HG02588 (cell line): ENCODE data around the gene EYS.
"Not testable (repeated sequence)": the region's sequence is repeated elsewhere in the genome, so short reads cannot be mapped to it uniquely, and the experiment has no call there.

Experiments
- ATAC-seq: cut with Tn5 transposase; IDR thresholded peaks from one replicate; pipeline ENCODE4 v1.9.1; 2021; ENCODE audit warnings: mild to moderate bottlenecking, moderate library complexity; ENCODE audit not compliant: unreplicated experiment

The EYS gene

GRCh38 chr6:65469650-65470049 lies 237.4 kb downstream of the EYS start:
- ATAC-seq: no peak

GRCh38 chr6:65468307-65468706 lies 238.7 kb downstream of the EYS start:
- ATAC-seq: no peak

- ATAC-seq: no peak
Measured at GRCh38 chr6:65461121-65461520, 245.9 kb downstream of the EYS start.

- ATAC-seq: no peak
Measured at GRCh38 chr6:65452333-65452732, 254.7 kb downstream of the EYS start.

GRCh38 chr6:65450451-65450850 lies 256.6 kb downstream of the EYS start:
- no peak for ATAC-seq

GRCh38 chr6:65449926-65450325 lies 257.1 kb downstream of the EYS start:
- no peak for ATAC-seq

GRCh38 chr6:65448866-65449265 lies 258.2 kb downstream of the EYS start:
- ATAC-seq: no peak

GRCh38 chr6:65436281-65436680 lies 270.7 kb downstream of the EYS start:
- no peak for ATAC-seq

GRCh38 chr6:65416621-65417020 lies 290.4 kb downstream of the EYS start:
- no peak for ATAC-seq

- no peak for ATAC-seq
Measured at GRCh38 chr6:65410309-65410708, 296.7 kb downstream of the EYS start.

- ATAC-seq: no peak
Measured at GRCh38 chr6:65402564-65402963, 304.5 kb downstream of the EYS start.

- ATAC-seq: no peak
Measured at GRCh38 chr6:65399355-65400084, 307.5 kb downstream of the EYS start.

- ATAC-seq: no peak
Measured at GRCh38 chr6:65398851-65399250, 308.2 kb downstream of the EYS start.

- ATAC-seq: no peak
Measured at GRCh38 chr6:65350530-65350929, 356.5 kb downstream of the EYS start.

- ATAC-seq: not testable (repeated sequence)
Measured at GRCh38 chr6:65302655-65303054, 404.4 kb downstream of the EYS start.

GRCh38 chr6:65299236-65299635 lies 407.8 kb downstream of the EYS start:
- no peak for ATAC-seq

GRCh38 chr6:65295812-65296211 lies 411.2 kb downstream of the EYS start:
- no peak for ATAC-seq

GRCh38 chr6:65289491-65289890 lies 417.5 kb downstream of the EYS start:
- ATAC-seq: no peak

GRCh38 chr6:65285275-65285674 lies 421.8 kb downstream of the EYS start:
- no peak for ATAC-seq

- ATAC-seq: no peak
Measured at GRCh38 chr6:65280060-65280459, 427.0 kb downstream of the EYS start.

- no peak for ATAC-seq
Measured at GRCh38 chr6:65262241-65262640, 444.8 kb downstream of the EYS start.

GRCh38 chr6:65259982-65260381 lies 447.0 kb downstream of the EYS start:
- no peak for ATAC-seq

- no peak for ATAC-seq
Measured at GRCh38 chr6:65259059-65259458, 448.0 kb downstream of the EYS start.
